OCI-LY3 (cell line): ENCODE data around the gene RALY.

ENCODE experiments used
- EZH2phosphoT487 ChIP-seq: fragments of 200-600 bp; shearing (Covaris generic); IDR thresholded peaks from 2 replicates; pipeline ENCODE4 v1.6.1; 2018; ENCODE audit warnings: antibody characterized with exemption, mixed run types, low read depth
- TF ChIP-seq, protein P1 (sequence below): fragments of 200-600, 300-600 bp; sonication (generic); IDR thresholded peaks from 2 replicates; pipeline ENCODE4 v1.5.1; 2014; ENCODE audit warnings: antibody characterized with exemption, low read length, low read depth

DNA sequence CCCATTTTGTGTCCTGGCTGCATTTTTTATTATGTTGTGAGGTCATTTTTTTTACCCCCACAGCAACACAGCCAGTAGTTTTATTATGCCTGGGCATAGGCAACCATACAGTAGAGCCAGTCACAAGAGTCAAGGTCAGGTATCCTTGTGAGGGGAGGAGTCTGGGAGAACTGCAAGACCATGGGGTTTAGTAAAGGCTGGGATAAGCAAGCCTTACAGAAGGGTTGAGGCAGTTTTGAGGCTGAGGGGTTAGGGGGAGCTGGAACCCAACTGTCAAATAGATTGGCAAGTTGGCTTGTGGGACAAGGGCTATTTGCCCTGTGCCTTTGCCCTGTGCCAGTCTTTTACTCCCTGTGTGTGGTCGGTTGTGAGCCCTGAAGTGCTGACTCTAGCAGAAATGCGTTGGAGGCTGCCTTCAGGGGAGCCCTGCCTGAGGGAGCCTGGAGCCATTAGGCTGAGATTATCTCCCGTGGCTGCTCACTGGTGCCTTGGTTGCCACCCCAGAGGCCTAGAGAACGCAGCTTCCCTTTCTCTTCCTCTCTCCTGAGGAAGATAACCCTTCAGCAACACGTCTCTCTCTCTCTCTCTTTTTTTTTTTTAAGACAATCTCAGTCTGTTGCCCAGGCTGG is 31.1 kb downstream of the RALY start:
- TF ChIP-seq, protein P1, sequence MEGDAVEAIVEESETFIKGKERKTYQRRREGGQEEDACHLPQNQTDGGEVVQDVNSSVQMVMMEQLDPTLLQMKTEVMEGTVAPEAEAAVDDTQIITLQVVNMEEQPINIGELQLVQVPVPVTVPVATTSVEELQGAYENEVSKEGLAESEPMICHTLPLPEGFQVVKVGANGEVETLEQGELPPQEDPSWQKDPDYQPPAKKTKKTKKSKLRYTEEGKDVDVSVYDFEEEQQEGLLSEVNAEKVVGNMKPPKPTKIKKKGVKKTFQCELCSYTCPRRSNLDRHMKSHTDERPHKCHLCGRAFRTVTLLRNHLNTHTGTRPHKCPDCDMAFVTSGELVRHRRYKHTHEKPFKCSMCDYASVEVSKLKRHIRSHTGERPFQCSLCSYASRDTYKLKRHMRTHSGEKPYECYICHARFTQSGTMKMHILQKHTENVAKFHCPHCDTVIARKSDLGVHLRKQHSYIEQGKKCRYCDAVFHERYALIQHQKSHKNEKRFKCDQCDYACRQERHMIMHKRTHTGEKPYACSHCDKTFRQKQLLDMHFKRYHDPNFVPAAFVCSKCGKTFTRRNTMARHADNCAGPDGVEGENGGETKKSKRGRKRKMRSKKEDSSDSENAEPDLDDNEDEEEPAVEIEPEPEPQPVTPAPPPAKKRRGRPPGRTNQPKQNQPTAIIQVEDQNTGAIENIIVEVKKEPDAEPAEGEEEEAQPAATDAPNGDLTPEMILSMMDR: no peak
- TF ChIP-seq EZH2phosphoT487: no peak
